Activated CD4-positive, alpha-beta memory T cell treated with anti-CD3 and anti-CD28 coated beads, Interleukin-2, amount 10 ng/mL, durations not matched to agents 7 days and 5 days (primary cell): ENCODE results near the gene TFAP2C. TPM values are rescaled to one million over a fixed set of nuclear protein-coding genes. Genes with fewer than 3 reads are reported as not detected.
"Not testable (repeated sequence)": the region's sequence is repeated elsewhere in the genome, so short reads cannot be mapped to it uniquely, and the experiment has no call there.

Experiments used
- CTCF ChIA-PET: fragments of 350-600 bp; sonication (Branson Sonifier 250); formaldehyde crosslinking; loops from one replicate; lab custom pipeline; 2021; ENCODE audit warnings: antibody characterized with exemption, inconsistent platforms; lab: Charles Lee
- POLR2A ChIA-PET: fragments of 350-600 bp; sonication (Branson Sonifier 250); formaldehyde crosslinking; loops from one replicate; lab custom pipeline; 2021; ENCODE audit warnings: antibody characterized with exemption; lab: Charles Lee
- DNase-seq: peaks from one replicate; pipeline ENCODE4 v3.0.0-alpha.2; 2020
- H3K27ac Mint-ChIP-seq: one replicate; pipeline ENCODE4 v1.8.0; 2021; ENCODE audit warnings: mild to moderate bottlenecking, mixed read lengths
- H3K27me3 Mint-ChIP-seq: one replicate; pipeline ENCODE4 v1.8.0; 2021; ENCODE audit warnings: mixed read lengths
- H3K36me3 Mint-ChIP-seq: one replicate; pipeline ENCODE4 v1.8.0; 2021; ENCODE audit warnings: low read depth, mixed read lengths
- H3K4me1 Mint-ChIP-seq: one replicate; pipeline ENCODE4 v1.8.0; 2021; ENCODE audit warnings: mixed read lengths
- H3K4me3 Mint-ChIP-seq: one replicate; pipeline ENCODE4 v1.8.0; 2021; ENCODE audit warnings: mild to moderate bottlenecking, mixed read lengths
- H3K9me3 Mint-ChIP-seq: one replicate; pipeline ENCODE4 v1.8.0; 2021; ENCODE audit warnings: mixed read lengths
- total RNA-seq, 2 experiments: library from RNA; stranded (reverse); gene quantifications; one replicate each; pipeline ENCODE4 v1.2.3, GENCODE V29; 2021

Gene TFAP2C
- total RNA-seq, 2 experiments from 2014 or later = not detected

DNA sequence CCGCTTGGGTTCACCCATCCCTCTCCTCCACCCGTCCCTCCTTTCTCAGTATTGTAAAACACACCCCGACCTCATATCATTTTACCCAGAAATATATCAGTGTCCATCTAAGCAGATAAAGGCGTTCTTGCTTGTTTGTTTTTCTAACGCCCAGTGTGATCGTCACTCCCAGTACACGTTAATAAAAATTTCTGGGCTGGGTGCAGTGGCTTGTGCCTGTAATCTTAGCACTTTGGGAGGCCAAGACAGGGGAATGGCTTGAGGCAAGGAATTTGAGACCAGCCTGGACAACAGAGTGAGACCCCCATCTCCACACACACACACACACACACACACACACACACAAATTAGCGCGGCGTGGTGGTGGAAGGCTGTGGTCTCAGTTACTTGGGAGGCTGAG, 24.4 kb upstream of the TFAP2C start:
- ChIA-PET POLR2A (no interaction called here), CTCF (no interaction called here)
- Mint-ChIP-seq H3K27me3 (no peaks in the 10 kb centered on the region), H3K27ac (no peak overlapping the region), H3K4me1 (no peaks in the 10 kb centered on the region), H3K9me3 (no peaks in the 10 kb centered on the region), H3K36me3 (no peaks in the 10 kb centered on the region), H3K4me3 (no peak overlapping the region)
- no peak for DNase-seq

GRCh38 chr20:56605261-56605996, 23.7 kb upstream of the TFAP2C start:
- H3K27ac Mint-ChIP-seq = no peak overlapping the region
- no peak overlapping the region for H3K4me3 Mint-ChIP-seq
- H3K4me1 Mint-ChIP-seq = no peaks in the 10 kb centered on the region
- H3K36me3 Mint-ChIP-seq = no peaks in the 10 kb centered on the region
- H3K27me3 Mint-ChIP-seq = no peaks in the 10 kb centered on the region
- H3K9me3 Mint-ChIP-seq = no peaks in the 10 kb centered on the region
- ChIA-PET CTCF (no interaction called here), POLR2A (no interaction called here)
- DNase-seq = no peak

- Mint-ChIP-seq H3K4me3 (no peak overlapping the region), H3K4me1 (no peaks in the 10 kb centered on the region), H3K27me3 (no peaks in the 10 kb centered on the region), H3K9me3 (no peaks in the 10 kb centered on the region), H3K36me3 (no peaks in the 10 kb centered on the region), H3K27ac (no peak overlapping the region)
- no peak for DNase-seq
- ChIA-PET POLR2A (no interaction called here), CTCF (no interaction called here)
Measured at GRCh38 chr20:56606174-56606945, 22.7 kb upstream of the TFAP2C start.

DNA sequence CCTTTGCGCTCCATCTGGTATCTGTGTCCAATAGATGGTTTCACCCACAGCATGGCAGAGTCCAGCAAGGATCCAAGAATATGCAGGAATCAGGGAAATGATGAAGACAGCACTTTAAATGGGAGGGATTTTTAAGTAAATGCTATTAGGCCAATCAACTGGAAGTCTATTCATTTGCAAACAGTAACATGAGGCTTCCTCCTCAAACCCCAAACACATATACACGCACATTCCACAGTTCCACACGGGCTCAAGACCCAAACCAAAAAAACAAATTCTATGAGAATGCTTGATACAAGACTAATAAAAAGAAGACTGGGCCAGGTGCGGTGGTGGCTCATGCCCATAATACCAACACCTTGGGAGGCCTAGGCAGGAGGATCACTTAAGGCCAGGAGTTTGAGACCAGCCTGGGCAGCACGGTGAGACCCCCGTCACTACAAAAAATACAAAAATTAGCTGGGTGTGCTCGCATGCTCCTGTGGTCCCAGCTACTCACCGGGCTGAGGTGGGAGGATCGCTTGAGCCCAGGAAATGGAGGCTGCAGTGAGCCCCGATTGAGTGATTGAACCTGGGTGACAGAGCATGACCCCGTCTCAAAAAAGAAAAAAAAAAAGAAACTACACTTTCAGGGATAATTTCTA, 21.9 kb upstream of the TFAP2C start:
- POLR2A ChIA-PET = no interaction called here
- DNase-seq = no peak
- H3K36me3 Mint-ChIP-seq = no peaks in the 10 kb centered on the region
- CTCF ChIA-PET = no interaction called here
- H3K4me3 Mint-ChIP-seq = no peak overlapping the region
- no peaks in the 10 kb centered on the region for H3K9me3 Mint-ChIP-seq
- H3K27ac Mint-ChIP-seq = no peak overlapping the region
- H3K27me3 Mint-ChIP-seq = no peaks in the 10 kb centered on the region
- H3K4me1 Mint-ChIP-seq = no peaks in the 10 kb centered on the region

DNA sequence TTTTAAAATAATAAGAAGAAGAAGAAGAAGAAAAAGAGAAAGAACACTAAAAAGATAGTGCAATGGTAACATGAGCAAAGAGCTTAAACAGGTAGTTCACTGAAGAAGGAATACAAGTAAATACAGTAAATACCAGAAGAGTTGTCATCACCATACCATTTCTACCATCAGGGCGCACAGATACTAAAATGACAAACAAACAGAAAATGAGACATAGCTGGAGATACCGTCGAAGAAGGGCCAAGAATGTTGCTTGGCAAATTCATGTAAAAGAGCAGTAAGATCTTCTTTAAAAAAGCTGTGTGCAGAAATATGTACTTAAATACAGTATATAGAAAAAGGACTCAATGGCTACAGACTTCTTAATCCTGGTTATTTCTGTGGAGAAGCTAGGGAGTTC, 20.7 kb upstream of the TFAP2C start:
- Mint-ChIP-seq H3K27ac (no peak overlapping the region), H3K4me3 (no peak overlapping the region), H3K4me1 (no peaks in the 10 kb centered on the region), H3K36me3 (no peaks in the 10 kb centered on the region), H3K27me3 (no peaks in the 10 kb centered on the region), H3K9me3 (no peaks in the 10 kb centered on the region)
- ChIA-PET POLR2A (no interaction called here), CTCF (no interaction called here)
- no peak for DNase-seq

GRCh38 chr20:56609321-56609720, 19.8 kb upstream of the TFAP2C start:
- Mint-ChIP-seq H3K4me1 (no peaks in the 10 kb centered on the region), H3K27ac (no peak overlapping the region), H3K27me3 (no peaks in the 10 kb centered on the region), H3K36me3 (no peaks in the 10 kb centered on the region), H3K9me3 (no peaks in the 10 kb centered on the region), H3K4me3 (no peak overlapping the region)
- ChIA-PET POLR2A (no interaction called here), CTCF (no interaction called here)
- DNase-seq = no peak

DNA sequence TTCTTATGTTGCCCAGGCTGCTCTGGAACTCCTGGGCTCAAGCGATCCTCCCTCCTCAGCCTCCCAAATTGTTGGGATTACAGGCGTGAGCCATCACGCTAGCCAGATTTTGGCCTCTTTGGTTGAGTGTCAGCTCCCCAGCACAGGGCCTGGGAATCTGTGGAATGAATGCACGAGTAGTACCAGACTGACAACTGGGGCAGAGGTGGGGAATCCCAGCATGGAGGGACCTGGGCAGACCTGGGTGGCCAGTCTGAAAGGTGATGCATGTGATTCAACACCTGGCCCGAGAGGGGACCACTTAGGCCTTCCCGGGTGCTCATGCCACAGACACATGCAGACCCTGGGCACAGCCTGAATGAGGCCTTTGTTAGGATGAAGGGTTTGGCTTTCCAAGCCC, 19.0 kb upstream of the TFAP2C start:
- DNase-seq = no peak
- Mint-ChIP-seq H3K9me3 (no peaks in the 10 kb centered on the region), H3K27ac (no peak overlapping the region), H3K36me3 (no peaks in the 10 kb centered on the region), H3K4me1 (no peaks in the 10 kb centered on the region), H3K4me3 (no peak overlapping the region), H3K27me3 (no peaks in the 10 kb centered on the region)
- CTCF ChIA-PET = no interaction called here
- POLR2A ChIA-PET = no interaction called here

- no peak overlapping the region for H3K4me3 Mint-ChIP-seq
Measured at GRCh38 chr20:56614196-56614595, 14.9 kb upstream of the TFAP2C start.

GRCh38 chr20:56616716-56617115, 12.4 kb upstream of the TFAP2C start:
- ChIA-PET POLR2A (no interaction called here), CTCF (no interaction called here)
- DNase-seq = no peak
- no peaks in the 10 kb centered on the region for H3K9me3 Mint-ChIP-seq
- H3K36me3 Mint-ChIP-seq = no peaks in the 10 kb centered on the region
- no peaks in the 10 kb centered on the region for H3K4me1 Mint-ChIP-seq
- H3K27me3 Mint-ChIP-seq = peaks cover 1% of the 10 kb centered on the region
- no peak overlapping the region for H3K27ac Mint-ChIP-seq
- no peak overlapping the region for H3K4me3 Mint-ChIP-seq

More at GRCh38 chr20:56614196-56614595, 14.9 kb upstream of the TFAP2C start:
- no peaks in the 10 kb centered on the region for H3K4me1 Mint-ChIP-seq
- no peaks in the 10 kb centered on the region for H3K27me3 Mint-ChIP-seq
- POLR2A ChIA-PET = no interaction called here
- no peaks in the 10 kb centered on the region for H3K9me3 Mint-ChIP-seq
- DNase-seq = no peak
- CTCF ChIA-PET = no interaction called here
- H3K27ac Mint-ChIP-seq = no peak overlapping the region
- no peaks in the 10 kb centered on the region for H3K36me3 Mint-ChIP-seq

GRCh38 chr20:56617489-56617888, 11.6 kb upstream of the TFAP2C start:
- Mint-ChIP-seq H3K4me1 (no peaks in the 10 kb centered on the region), H3K27ac (no peak overlapping the region), H3K27me3 (peaks cover 3% of the 10 kb centered on the region), H3K4me3 (no peak overlapping the region), H3K9me3 (no peaks in the 10 kb centered on the region), H3K36me3 (no peaks in the 10 kb centered on the region)
- ChIA-PET POLR2A (no interaction called here), CTCF (no interaction called here)
- no peak for DNase-seq

DNA sequence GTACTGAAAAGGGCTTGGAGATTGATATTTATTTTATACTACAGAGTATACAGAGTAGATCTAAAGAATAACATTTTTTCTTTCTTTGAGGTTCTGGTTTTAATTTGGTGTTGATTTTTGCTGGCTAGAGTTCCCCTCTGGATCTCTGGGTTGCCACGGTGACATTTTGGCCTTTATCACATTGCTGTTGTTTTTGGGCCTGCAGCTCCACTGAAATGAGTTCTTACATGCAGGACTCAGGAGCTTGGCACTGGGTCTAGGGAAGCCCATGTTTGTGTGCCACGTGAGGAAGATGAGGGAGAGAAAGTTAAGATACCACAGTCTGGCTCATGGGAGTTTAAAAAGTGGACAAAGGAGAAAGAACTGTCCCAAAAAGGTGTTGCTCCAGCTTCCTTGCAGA, 7.4 kb upstream of the TFAP2C start:
- Mint-ChIP-seq H3K27me3 (peaks cover 30% of the 10 kb centered on the region), H3K4me1 (no peaks in the 10 kb centered on the region), H3K27ac (no peak overlapping the region), H3K4me3 (no peak overlapping the region), H3K9me3 (no peaks in the 10 kb centered on the region), H3K36me3 (no peaks in the 10 kb centered on the region)
- no peak for DNase-seq
- POLR2A ChIA-PET = no interaction called here
- CTCF ChIA-PET = no interaction called here

DNA sequence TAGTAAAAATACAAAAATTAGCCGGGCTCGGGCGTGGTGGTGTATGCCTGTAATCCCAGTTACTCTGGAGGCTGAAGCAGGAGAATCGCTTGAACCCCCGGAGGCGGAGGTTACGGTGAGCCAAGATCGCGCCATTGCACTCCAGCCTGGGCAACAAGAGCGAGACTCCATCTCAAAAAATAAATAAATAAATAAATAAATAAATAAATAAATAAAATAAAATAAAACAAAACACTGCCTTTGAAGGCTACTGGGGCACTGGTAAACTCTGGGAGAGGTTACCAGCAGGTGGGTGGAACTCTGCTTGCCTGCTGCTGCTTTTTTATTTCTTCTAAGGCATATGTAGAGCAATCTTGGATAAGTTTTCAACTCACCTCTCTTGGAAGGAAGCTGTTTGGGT, 5.2 kb upstream of the TFAP2C start:
- DNase-seq, CTCF ChIA-PET, H3K4me3 Mint-ChIP-seq, H3K27ac Mint-ChIP-seq, H3K9me3 Mint-ChIP-seq, H3K36me3 Mint-ChIP-seq, POLR2A ChIA-PET, H3K4me1 Mint-ChIP-seq: not testable (repeated sequence)
- peaks cover 49% of the 10 kb centered on the region for H3K27me3 Mint-ChIP-seq

GRCh38 chr20:56624786-56625681, 4.1 kb upstream of the TFAP2C start:
- POLR2A ChIA-PET = interaction anchor here (0.9 kb wide), 1 partner anchor 13 kb away, joined by 3 read pairs; no protein-coding TSS in a partner anchor
- Mint-ChIP-seq H3K9me3 (no peaks in the 10 kb centered on the region), H3K36me3 (no peaks in the 10 kb centered on the region), H3K4me1 (peaks cover 14% of the 10 kb centered on the region), H3K27me3 (peaks cover 59% of the 10 kb centered on the region), H3K4me3 (no peak overlapping the region), H3K27ac (no peak overlapping the region)
- CTCF ChIA-PET = no interaction called here
- DNase-seq = no peak
